Measurements from ENCODE around the gene SHLD1.

The SHLD1 gene

DNA sequence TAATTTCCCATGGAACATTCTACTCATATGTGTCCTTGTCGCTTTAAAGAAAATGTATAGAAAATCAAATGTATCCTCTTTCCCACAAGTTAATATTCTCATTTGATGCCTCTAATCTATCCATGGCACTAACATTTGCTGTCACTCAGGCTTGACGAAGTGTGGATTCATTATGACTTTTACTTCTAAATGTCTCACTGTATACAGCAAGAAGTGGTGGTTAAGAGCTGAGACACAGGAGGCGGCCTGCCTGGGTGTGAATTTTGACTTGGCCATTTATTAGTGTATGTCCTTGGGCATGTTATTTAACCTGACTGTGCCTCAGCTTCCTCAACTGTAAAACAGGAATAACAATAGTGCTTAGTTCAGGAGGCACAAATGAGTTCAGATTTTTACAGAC lies 130.1 kb downstream of the SHLD1 start:
- Histone ChIP-seq H4K91ac (ENCODE audit: low read length) (no peak overlapping the region), H3K4me2 (ENCODE audit: low read length, poor library complexity, severe bottlenecking) (no peak overlapping the region), H2BK5ac (ENCODE audit: low read depth, low read length, poor library complexity, severe bottlenecking) (no peak overlapping the region), H3K79me1 (replicated peaks; ENCODE audit: low read length, poor library complexity, severe bottlenecking) (no peaks in the 10 kb centered on the region), H2AFZ (ENCODE audit: low read depth, low read length) (no peak overlapping the region), H3K9me3 (ENCODE audit: control insufficient read depth, low read length) (no peaks in the 10 kb centered on the region), H3K4ac (ENCODE audit: low read depth in 1 of 2, low read length in 2 of 2) (no peak overlapping the region), H4K8ac (ENCODE audit: low read length) (no peak overlapping the region), H3K4me3 (ENCODE audit: insufficient read depth in 1 of 2, low read depth in 1 of 2, low read length in 2 of 2) (no peak overlapping the region), H2AK5ac (ENCODE audit: low read length, severe bottlenecking) (no peak overlapping the region), H3K14ac (ENCODE audit: low read length in 2 of 2) (no peak overlapping the region), H3K27ac (ENCODE audit: low read length, poor library complexity, severe bottlenecking) (no peak overlapping the region), H3K9ac (ENCODE audit: low read length) (no peak overlapping the region), H3K4me1 (ENCODE audit: control insufficient read depth, insufficient read depth, low read depth, low read length) (no peaks in the 10 kb centered on the region), H2BK12ac (ENCODE audit: low read length in 2 of 2) (no peak overlapping the region), H2BK120ac (ENCODE audit: low read depth, low read length) (no peak overlapping the region), H3K23ac (ENCODE audit: low read length in 2 of 2) (no peak overlapping the region), H3K27me3 (ENCODE audit: control insufficient read depth in 1 of 2, insufficient read depth in 1 of 2, low read length in 2 of 2) (peaks cover 6 to 34% of the 10 kb centered on the region in 2 experiments), H3K36me3 (ENCODE audit: control insufficient read depth in 1 of 2, insufficient read depth in 2 of 2, low read depth in 1 of 2, low read length in 2 of 2) (no peaks in the 10 kb centered on the region), H3K18ac (ENCODE audit: low read depth in 1 of 2, low read length in 2 of 2) (no peak overlapping the region), H2BK15ac (ENCODE audit: low read depth, poor library complexity, severe bottlenecking) (no peak overlapping the region)
- DNase-seq = no peak
- WGBS = 90% methylated on average over 3 of the region's 3 CpGs

DNA sequence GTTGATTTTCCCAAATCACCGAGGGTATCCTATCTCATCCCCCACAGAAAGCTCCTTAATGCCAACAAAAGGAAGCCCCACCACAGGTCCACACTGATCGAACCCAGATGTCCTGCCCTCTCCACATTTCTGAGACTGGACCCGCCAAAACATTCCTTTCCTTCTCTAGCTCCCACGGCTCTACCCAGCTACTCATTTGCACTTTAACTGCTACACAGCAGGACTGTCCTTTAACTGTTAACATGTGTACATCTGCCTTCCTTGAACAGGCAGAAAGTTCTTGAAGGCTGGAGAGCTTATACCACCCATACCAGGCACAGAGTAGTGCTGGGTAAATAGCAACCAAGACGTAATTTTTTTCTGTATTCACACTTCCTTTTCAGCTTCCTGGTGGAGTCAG lies 131.5 kb downstream of the SHLD1 start:
- no peaks in the 10 kb centered on the region for H3K9me3 ChIP-seq (ENCODE audit: control insufficient read depth, low read length)
- H3K27me3 ChIP-seq (ENCODE audit: control insufficient read depth in 1 of 2, insufficient read depth in 1 of 2, low read length in 2 of 2) = peaks cover 6 to 44% of the 10 kb centered on the region in 2 experiments
- H3K14ac ChIP-seq (ENCODE audit: low read length in 2 of 2) = no peak overlapping the region
- H2BK120ac ChIP-seq (ENCODE audit: low read depth, low read length) = no peak overlapping the region
- 60% methylated on average over 5 of the region's 5 CpGs for WGBS
- no peak for DNase-seq
- H3K27ac ChIP-seq (ENCODE audit: low read length, poor library complexity, severe bottlenecking) = no peak overlapping the region
- no peak overlapping the region for H3K4ac ChIP-seq (ENCODE audit: low read depth in 1 of 2, low read length in 2 of 2)
- no peaks in the 10 kb centered on the region for H3K36me3 ChIP-seq (ENCODE audit: control insufficient read depth in 1 of 2, insufficient read depth in 2 of 2, low read depth in 1 of 2, low read length in 2 of 2)
- no peak overlapping the region for H2BK12ac ChIP-seq (ENCODE audit: low read length in 2 of 2)
- H3K4me2 ChIP-seq (ENCODE audit: low read length, poor library complexity, severe bottlenecking) = no peak overlapping the region
- no peak overlapping the region for H2BK15ac ChIP-seq (ENCODE audit: low read depth, poor library complexity, severe bottlenecking)
- H2AK5ac ChIP-seq (ENCODE audit: low read length, severe bottlenecking) = no peak overlapping the region
- H3K18ac ChIP-seq (ENCODE audit: low read depth in 1 of 2, low read length in 2 of 2) = no peak overlapping the region
- H4K8ac ChIP-seq (ENCODE audit: low read length) = no peak overlapping the region
- no peaks in the 10 kb centered on the region for H3K4me1 ChIP-seq (ENCODE audit: control insufficient read depth, insufficient read depth, low read depth, low read length)
- no peaks in the 10 kb centered on the region for H3K79me1 ChIP-seq (replicated peaks; ENCODE audit: low read length, poor library complexity, severe bottlenecking)
- no peak overlapping the region for H3K4me3 ChIP-seq (ENCODE audit: insufficient read depth in 1 of 2, low read depth in 1 of 2, low read length in 2 of 2)
- H2AFZ ChIP-seq (ENCODE audit: low read depth, low read length) = no peak overlapping the region
- H3K9ac ChIP-seq (ENCODE audit: low read length) = no peak overlapping the region
- no peak overlapping the region for H2BK5ac ChIP-seq (ENCODE audit: low read depth, low read length, poor library complexity, severe bottlenecking)
- H4K91ac ChIP-seq (ENCODE audit: low read length) = no peak overlapping the region
- H3K23ac ChIP-seq (ENCODE audit: low read length in 2 of 2) = no peak overlapping the region

DNA sequence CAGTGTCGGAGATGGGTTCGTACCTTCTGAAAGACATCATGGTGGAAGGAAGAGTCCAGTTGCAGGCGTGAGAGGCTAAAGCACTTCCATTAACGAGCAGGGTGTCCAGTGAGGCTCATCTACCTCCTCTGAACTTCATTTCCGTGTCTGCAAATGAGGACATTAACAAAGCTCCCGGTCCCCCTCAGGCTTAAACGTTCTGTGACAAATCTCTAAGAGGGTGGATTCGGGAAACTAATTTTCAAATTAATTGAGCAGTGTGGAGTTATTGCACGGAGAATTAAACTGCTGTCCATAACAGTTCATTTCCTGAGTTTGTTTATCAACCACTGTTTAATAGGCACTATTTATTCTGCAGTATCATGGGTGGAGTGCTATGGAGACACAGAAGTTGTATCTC lies 132.0 kb downstream of the SHLD1 start:
- Histone ChIP-seq H3K4ac (ENCODE audit: low read depth in 1 of 2, low read length in 2 of 2) (no peak overlapping the region), H3K18ac (ENCODE audit: low read depth in 1 of 2, low read length in 2 of 2) (no peak overlapping the region), H3K9ac (ENCODE audit: low read length) (no peak overlapping the region), H3K4me2 (ENCODE audit: low read length, poor library complexity, severe bottlenecking) (no peak overlapping the region), H3K36me3 (ENCODE audit: control insufficient read depth in 1 of 2, insufficient read depth in 2 of 2, low read depth in 1 of 2, low read length in 2 of 2) (no peaks in the 10 kb centered on the region), H3K9me3 (ENCODE audit: control insufficient read depth, low read length) (no peaks in the 10 kb centered on the region), H3K4me3 (ENCODE audit: insufficient read depth in 1 of 2, low read depth in 1 of 2, low read length in 2 of 2) (no peak overlapping the region), H2BK15ac (ENCODE audit: low read depth, poor library complexity, severe bottlenecking) (no peak overlapping the region), H3K4me1 (ENCODE audit: control insufficient read depth, insufficient read depth, low read depth, low read length) (no peaks in the 10 kb centered on the region), H2BK12ac (ENCODE audit: low read length in 2 of 2) (no peak overlapping the region), H4K8ac (ENCODE audit: low read length) (no peak overlapping the region), H3K14ac (ENCODE audit: low read length in 2 of 2) (no peak overlapping the region), H2AK5ac (ENCODE audit: low read length, severe bottlenecking) (no peak overlapping the region), H2BK120ac (ENCODE audit: low read depth, low read length) (no peak overlapping the region), H2BK5ac (ENCODE audit: low read depth, low read length, poor library complexity, severe bottlenecking) (no peak overlapping the region), H3K27me3 (ENCODE audit: control insufficient read depth in 1 of 2, insufficient read depth in 1 of 2, low read length in 2 of 2) (peaks cover 6 to 49% of the 10 kb centered on the region in 2 experiments), H4K91ac (ENCODE audit: low read length) (no peak overlapping the region), H3K23ac (ENCODE audit: low read length in 2 of 2) (no peak overlapping the region), H3K79me1 (replicated peaks; ENCODE audit: low read length, poor library complexity, severe bottlenecking) (no peaks in the 10 kb centered on the region), H3K27ac (ENCODE audit: low read length, poor library complexity, severe bottlenecking) (no peak overlapping the region), H2AFZ (ENCODE audit: low read depth, low read length) (no peak overlapping the region)
- no peak for DNase-seq
- 93% methylated on average over 7 of the region's 9 CpGs for WGBS

DNA sequence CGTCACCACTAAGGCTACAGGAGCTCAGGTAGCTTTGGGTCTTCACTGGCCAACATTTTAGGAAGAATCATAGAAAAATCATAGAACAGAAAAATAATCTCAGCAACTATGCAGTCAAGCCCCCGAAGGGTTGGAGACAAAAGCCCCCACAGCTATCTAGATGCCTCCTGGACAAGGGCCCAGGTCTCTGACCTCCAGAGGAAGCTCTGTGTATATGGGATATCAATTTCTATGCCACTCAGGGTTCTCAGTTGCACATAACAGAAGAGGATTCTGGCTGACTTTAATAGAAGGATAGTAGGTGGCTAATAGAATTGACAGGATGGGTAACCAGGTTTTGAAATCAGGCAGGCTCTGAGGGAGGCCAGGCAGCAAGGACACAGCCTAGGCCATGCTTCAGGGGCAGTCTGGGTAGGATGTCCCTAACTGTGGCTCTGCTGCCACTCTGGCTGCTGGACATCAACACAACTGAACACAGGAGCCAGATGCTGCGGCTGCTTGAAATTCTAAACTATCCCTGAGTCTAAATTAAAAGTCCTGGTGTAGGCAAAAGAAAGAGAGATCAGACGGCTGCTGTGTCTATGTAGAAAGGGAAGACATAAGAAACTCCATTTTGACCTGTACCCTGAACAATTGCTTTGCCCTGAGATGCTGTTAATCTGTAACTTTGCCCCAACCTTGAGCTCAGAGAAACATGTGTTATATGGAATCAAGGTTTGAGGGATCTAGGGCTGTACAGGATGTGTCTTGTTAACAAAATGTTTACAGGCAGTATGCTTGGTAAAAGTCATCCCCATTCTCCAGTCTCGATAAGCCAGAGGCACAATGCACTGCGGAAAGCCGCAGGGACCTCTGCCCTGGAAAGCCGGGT lies 134.5 kb downstream of the SHLD1 start:
- Histone ChIP-seq H4K8ac (ENCODE audit: low read length) (no peak overlapping the region), H4K91ac (ENCODE audit: low read length) (no peak overlapping the region), H2BK15ac (ENCODE audit: low read depth, poor library complexity, severe bottlenecking) (no peak overlapping the region), H3K18ac (ENCODE audit: low read depth in 1 of 2, low read length in 2 of 2) (no peak overlapping the region), H3K23ac (ENCODE audit: low read length in 2 of 2) (no peak overlapping the region), H3K4ac (ENCODE audit: low read depth in 1 of 2, low read length in 2 of 2) (no peak overlapping the region), H3K4me1 (ENCODE audit: control insufficient read depth, insufficient read depth, low read depth, low read length) (peaks cover 3% of the 10 kb centered on the region), H3K36me3 (ENCODE audit: control insufficient read depth in 1 of 2, insufficient read depth in 2 of 2, low read depth in 1 of 2, low read length in 2 of 2) (no peaks in the 10 kb centered on the region), H3K9ac (ENCODE audit: low read length) (no peak overlapping the region), H3K27me3 (ENCODE audit: control insufficient read depth in 1 of 2, insufficient read depth in 1 of 2, low read length in 2 of 2) (peaks cover 10 to 50% of the 10 kb centered on the region in 2 experiments), H2AK5ac (ENCODE audit: low read length, severe bottlenecking) (no peak overlapping the region), H3K9me3 (ENCODE audit: control insufficient read depth, low read length) (no peaks in the 10 kb centered on the region), H2BK5ac (ENCODE audit: low read depth, low read length, poor library complexity, severe bottlenecking) (no peak overlapping the region), H3K14ac (ENCODE audit: low read length in 2 of 2) (no peak overlapping the region), H2BK12ac (ENCODE audit: low read length in 2 of 2) (no peak overlapping the region), H2AFZ (ENCODE audit: low read depth, low read length) (no peak overlapping the region), H3K4me2 (ENCODE audit: low read length, poor library complexity, severe bottlenecking) (no peak overlapping the region), H3K4me3 (ENCODE audit: insufficient read depth in 1 of 2, low read depth in 1 of 2, low read length in 2 of 2) (no peak overlapping the region), H2BK120ac (ENCODE audit: low read depth, low read length) (no peak overlapping the region), H3K79me1 (replicated peaks; ENCODE audit: low read length, poor library complexity, severe bottlenecking) (no peaks in the 10 kb centered on the region), H3K27ac (ENCODE audit: low read length, poor library complexity, severe bottlenecking) (no peak overlapping the region)
- 79% methylated on average over 7 of the region's 8 CpGs for WGBS
- no peak for DNase-seq

Measured in mesenchymal stem cell (in vitro differentiated cells and primary cell).